Transverse colon (tissue), 4 donors: ENCODE measurements around the gene RIMBP2. TPM values are rescaled to one million over a fixed set of nuclear protein-coding genes. Genes with fewer than 3 reads are reported as not detected.
"Not testable (repeated sequence)": the region's sequence is repeated elsewhere in the genome, so short reads cannot be mapped to it uniquely, and the experiment has no call there.

Source experiments
- DNase-seq: peaks from one replicate; pipeline ENCODE4 v3.0.0-alpha.2; 2019
- H3K27ac ChIP-seq, 4 donors: fragments of 200-600 bp; sonication (generic); 2 replicates each; pipeline ENCODE4 v1.5.1; 2016 to 2018; ENCODE audit warnings: inconsistent platforms in 4 of 4
- H3K27me3 ChIP-seq: fragments of 200-600 bp; sonication (generic); 2 replicates; pipeline ENCODE4 v1.5.1; 2017; ENCODE audit warnings: inconsistent platforms
- H3K36me3 ChIP-seq, 4 donors: fragments of 200-600 bp; sonication (generic); 2 replicates each; pipeline ENCODE4 v1.5.1; 2017 to 2019; ENCODE audit warnings: inconsistent platforms in 4 of 4
- H3K4me1 ChIP-seq, 4 donors: fragments of 200-600 bp; sonication (generic); 2 replicates each; pipeline ENCODE4 v1.5.1; 2017 to 2020; ENCODE audit warnings: inconsistent platforms in 4 of 4
- H3K4me3 ChIP-seq, 4 donors: fragments of 200-600 bp; sonication (generic); 1 replicate in 1 of 4; 2 replicates in 3 of 4; pipeline versions ENCODE4 v1.5.1 to v1.6.1; 2017 to 2019; ENCODE audit warnings: inconsistent platforms in 4 of 4
- H3K9me3 ChIP-seq, 2 donors: fragments of 200-600 bp; sonication (generic); 2 replicates each; pipeline ENCODE4 v1.5.1; 2017 to 2019; ENCODE audit warnings: inconsistent platforms in 2 of 2
- EP300 ChIP-seq: sonication (generic); formaldehyde crosslinking; IDR thresholded peaks from one replicate; pipeline ENCODE4 v1.6.1; 2017; ENCODE audit warnings: antibody characterized with exemption, low read depth
- POLR2A ChIP-seq: fragments of 450-650 bp; IDR thresholded peaks from one replicate; pipeline ENCODE4 v1.6.1; 2016; ENCODE audit warnings: antibody characterized with exemption, mild to moderate bottlenecking, moderate library complexity
- POLR2AphosphoS5 ChIP-seq, 3 donors: sonication (generic); formaldehyde crosslinking; IDR thresholded peaks; one replicate each; pipeline ENCODE4 v1.6.1; 2016; ENCODE audit warnings: antibody characterized with exemption in 3 of 3
- WGBS, 2 donors: methylation state at CpG; one replicate each; pipeline ENCODE4 v1.1.5; 2018; ENCODE audit warnings: low coverage in 1 of 2; 5-methylcytosine and 5-hydroxymethylcytosine counted together
- in situ Hi-C, 4 donors: fragments of 200-750 bp; cut with MboI; loops; one replicate each; pipeline versions ENCODE4 v1.15.0 to v1.15.1; 2017; ENCODE audit warnings: low sequenced_read_pairs in 3 of 4, low pct_ligation_motif_present in 1 of 4, low pct_unique_long_range_greater_than_20kb in 1 of 4
- intact Hi-C: fragments of 100-400 bp; cut with DNase I; formaldehyde crosslinking; loops from one replicate; pipeline ENCODE4 v1.15.1; 2023; ENCODE audit warnings: low total_unique reads
- total RNA-seq, 4 donors: library from RNA; depleted of rRNA; stranded (reverse); fragments of >200 nt; gene quantifications; one replicate each; pipeline ENCODE4 v1.1.0, GENCODE V29; 2016
- TF ChIP-seq, protein P1 (sequence below), 5 experiments: fragments of 200-600 bp in 3 of 5; fragments of 450-650 bp in 2 of 5; sonication (generic) in 3 of 5; IDR thresholded peaks; 1 replicate in 2 of 5; 2 replicates in 3 of 5; pipeline ENCODE4 v1.5.1; 2016 to 2017; ENCODE audit warnings: antibody characterized with exemption in 5 of 5, inconsistent platforms in 3 of 5, mild to moderate bottlenecking in 2 of 5, moderate library complexity in 1 of 5

RIMBP2 gene
- total RNA-seq, 4 donors from 2014 or later, result 2.9 to 17.3 (median 4.3) TPM

DNA sequence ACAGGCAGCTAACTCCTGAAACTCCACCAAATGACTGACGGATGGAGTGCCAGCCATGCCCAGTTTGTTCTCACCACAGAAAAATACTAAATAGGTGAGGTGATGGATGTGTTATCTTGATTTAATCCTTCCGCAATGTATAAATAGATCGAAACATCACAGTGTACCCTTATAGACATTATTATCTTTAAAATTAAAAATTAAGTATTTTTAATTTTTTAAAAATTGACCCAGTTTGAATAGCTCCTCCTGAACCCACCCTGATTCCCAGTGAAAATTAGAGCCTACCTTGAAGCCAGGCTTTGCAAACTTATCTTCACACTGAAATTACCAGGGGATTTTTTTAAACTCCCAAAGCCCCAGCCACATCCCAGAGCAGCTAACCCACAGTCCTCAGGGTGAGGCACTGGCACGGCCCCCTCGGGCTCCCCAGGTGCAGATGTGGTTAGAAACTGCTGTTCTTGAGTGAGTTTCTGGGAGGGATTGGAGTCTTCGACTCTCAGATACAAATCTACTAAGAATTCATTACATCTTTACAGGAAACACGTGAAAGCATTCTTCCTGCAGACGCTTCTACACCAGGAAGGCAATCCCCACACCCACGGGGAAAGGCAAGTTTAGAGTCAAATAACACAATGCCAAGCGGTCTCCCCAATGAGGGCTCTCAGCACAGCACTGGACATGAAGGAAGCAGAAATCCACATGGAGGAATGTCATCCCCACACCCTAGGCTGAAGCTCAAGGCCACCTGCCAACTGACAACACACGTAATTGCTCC, 126.4 kb downstream of the RIMBP2 start:
- H3K4me1 ChIP-seq, result no peaks in the 10 kb centered on the region
- H3K27ac ChIP-seq, result no peak overlapping the region
- DNase-seq, result no peak
- in situ Hi-C loops, result no loop called here
- TF ChIP-seq, protein P1, sequence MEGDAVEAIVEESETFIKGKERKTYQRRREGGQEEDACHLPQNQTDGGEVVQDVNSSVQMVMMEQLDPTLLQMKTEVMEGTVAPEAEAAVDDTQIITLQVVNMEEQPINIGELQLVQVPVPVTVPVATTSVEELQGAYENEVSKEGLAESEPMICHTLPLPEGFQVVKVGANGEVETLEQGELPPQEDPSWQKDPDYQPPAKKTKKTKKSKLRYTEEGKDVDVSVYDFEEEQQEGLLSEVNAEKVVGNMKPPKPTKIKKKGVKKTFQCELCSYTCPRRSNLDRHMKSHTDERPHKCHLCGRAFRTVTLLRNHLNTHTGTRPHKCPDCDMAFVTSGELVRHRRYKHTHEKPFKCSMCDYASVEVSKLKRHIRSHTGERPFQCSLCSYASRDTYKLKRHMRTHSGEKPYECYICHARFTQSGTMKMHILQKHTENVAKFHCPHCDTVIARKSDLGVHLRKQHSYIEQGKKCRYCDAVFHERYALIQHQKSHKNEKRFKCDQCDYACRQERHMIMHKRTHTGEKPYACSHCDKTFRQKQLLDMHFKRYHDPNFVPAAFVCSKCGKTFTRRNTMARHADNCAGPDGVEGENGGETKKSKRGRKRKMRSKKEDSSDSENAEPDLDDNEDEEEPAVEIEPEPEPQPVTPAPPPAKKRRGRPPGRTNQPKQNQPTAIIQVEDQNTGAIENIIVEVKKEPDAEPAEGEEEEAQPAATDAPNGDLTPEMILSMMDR (IDR thresholded peaks at IDR 0.05), result no peak
- TF ChIP-seq POLR2AphosphoS5 (IDR thresholded peaks at IDR 0.05), result no peak
- no peaks in the 10 kb centered on the region for H3K9me3 ChIP-seq
- intact Hi-C loops, result no loop called here
- no peak overlapping the region for H3K4me3 ChIP-seq
- no peaks in the 10 kb centered on the region for H3K27me3 ChIP-seq
- WGBS, 2 donors, result 64 to 80% methylated on average over 3 to 11 of the region's 11 CpGs
- no peaks in the 10 kb centered on the region for H3K36me3 ChIP-seq

DNA sequence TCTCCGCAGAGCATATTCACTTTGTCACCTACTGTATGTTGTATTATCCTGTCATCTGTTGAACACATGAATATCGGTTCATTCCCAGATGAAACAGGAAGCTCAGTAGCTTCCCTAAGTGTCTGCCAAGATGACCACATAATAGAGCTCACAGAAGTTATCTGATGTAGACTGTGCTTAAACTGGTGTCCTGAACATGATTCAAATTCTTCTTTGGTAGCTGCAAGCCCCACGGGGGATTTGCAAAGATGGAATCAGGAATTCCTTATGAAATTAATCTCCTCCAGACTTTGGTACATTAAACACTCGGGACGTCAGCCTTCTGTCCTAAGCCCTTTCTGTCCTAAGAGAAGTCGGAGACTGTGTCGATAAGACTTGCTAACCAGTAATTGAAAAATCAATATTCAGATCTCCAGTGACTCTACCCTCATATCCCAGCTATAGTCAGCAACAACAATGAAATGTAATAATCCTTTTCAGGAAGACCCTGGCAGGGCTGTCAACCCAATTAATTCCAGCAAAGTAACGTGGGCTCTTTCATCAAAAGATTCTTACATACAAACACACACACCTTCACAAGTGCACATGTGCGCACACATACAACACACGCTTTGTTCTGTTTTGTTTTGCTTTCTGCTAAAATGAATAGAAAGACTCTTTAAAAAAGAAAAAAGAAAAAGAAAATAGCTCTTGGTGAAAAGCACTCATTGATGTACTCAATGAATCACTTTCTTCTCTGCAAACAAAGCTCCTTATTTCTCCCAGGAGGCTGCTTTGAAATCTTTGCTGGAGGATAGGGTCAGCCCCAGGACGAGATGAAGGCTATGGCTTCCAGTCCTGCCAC, 127.2 kb downstream of the RIMBP2 start:
- intact Hi-C loops, result no loop called here
- no peaks in the 10 kb centered on the region for H3K9me3 ChIP-seq
- no peak for TF ChIP-seq POLR2AphosphoS5 (IDR thresholded peaks at IDR 0.05)
- TF ChIP-seq POLR2A, result no peak
- no peak for TF ChIP-seq EP300
- TF ChIP-seq, protein P1 (IDR thresholded peaks at IDR 0.05), result no peak
- H3K36me3 ChIP-seq, result no peaks in the 10 kb centered on the region
- DNase-seq, result no peak
- H3K27me3 ChIP-seq, result no peaks in the 10 kb centered on the region
- no peaks in the 10 kb centered on the region for H3K4me1 ChIP-seq
- WGBS, 2 donors, result 71 to 82% methylated on average over 11 of the region's 11 CpGs
- in situ Hi-C loops, result no loop called here
- H3K4me3 ChIP-seq, result no peak overlapping the region
- no peak overlapping the region for H3K27ac ChIP-seq

DNA sequence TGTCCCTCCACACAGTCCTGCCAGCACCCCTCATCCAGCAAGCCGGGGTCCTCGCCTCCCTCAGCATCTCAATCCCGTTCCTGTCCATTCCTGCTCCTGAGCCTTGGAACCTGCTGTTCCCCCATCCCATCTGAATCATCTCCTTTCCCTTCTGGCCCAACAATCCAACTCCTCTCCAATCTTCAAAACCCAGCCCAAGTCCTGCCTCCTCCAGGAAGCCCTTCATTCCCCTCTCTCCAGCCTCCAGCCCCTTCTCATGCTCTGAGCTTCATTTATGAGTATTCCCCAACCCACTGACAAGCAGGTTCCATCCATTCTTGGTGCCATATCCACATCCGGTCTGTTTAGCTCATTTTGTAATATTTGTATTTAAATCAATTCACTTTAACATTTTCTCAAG, 128.1 kb downstream of the RIMBP2 start:
- in situ Hi-C loops, result no loop called here

DNA sequence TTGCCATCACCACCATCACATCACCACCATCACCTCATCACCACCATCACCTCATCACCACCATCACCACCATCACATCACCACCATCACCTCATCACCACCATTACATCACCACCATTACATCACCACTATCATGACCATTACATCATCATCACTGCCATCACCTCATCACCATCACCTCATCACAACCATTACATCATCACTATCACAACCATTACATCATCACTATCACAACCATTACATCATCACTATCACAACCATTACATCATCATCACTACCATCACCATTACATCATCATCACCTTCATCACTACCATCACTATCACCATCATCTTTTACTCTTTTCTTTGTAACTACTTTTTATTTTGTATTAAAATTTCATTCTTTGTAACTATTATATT, 131.6 kb downstream of the RIMBP2 start:
- H3K27ac ChIP-seq, H3K27me3 ChIP-seq, H3K4me3 ChIP-seq, H3K4me1 ChIP-seq, H3K36me3 ChIP-seq, in situ Hi-C loops, H3K9me3 ChIP-seq, intact Hi-C loops, DNase-seq: not testable (repeated sequence)

More for the DNA sequence above, 128.1 kb downstream of the RIMBP2 start:
- intact Hi-C loops, result no loop called here
- Histone ChIP-seq H3K27ac (no peak overlapping the region), H3K27me3 (no peaks in the 10 kb centered on the region), H3K4me1 (no peaks in the 10 kb centered on the region), H3K4me3 (no peak overlapping the region), H3K36me3 (no peaks in the 10 kb centered on the region), H3K9me3 (no peaks in the 10 kb centered on the region)
- DNase-seq, result no peak
- TF ChIP-seq POLR2A, result no peak
- TF ChIP-seq, protein P1 (IDR thresholded peaks at IDR 0.05), result no peak
- no peak for TF ChIP-seq EP300
- TF ChIP-seq POLR2AphosphoS5 (IDR thresholded peaks at IDR 0.05), result no peak
- WGBS, 2 donors, result 71 to 88% methylated on average over 1 to 4 of the region's 4 CpGs
